ENCODE results near the gene NEUROD2. TPM values are rescaled to one million over a fixed set of nuclear protein-coding genes. Genes with fewer than 3 reads are reported as not detected.

Gene NEUROD2
- total RNA-seq, 4 donors from 2014 or later, result 0.06 TPM; not detected in 3

DNA sequence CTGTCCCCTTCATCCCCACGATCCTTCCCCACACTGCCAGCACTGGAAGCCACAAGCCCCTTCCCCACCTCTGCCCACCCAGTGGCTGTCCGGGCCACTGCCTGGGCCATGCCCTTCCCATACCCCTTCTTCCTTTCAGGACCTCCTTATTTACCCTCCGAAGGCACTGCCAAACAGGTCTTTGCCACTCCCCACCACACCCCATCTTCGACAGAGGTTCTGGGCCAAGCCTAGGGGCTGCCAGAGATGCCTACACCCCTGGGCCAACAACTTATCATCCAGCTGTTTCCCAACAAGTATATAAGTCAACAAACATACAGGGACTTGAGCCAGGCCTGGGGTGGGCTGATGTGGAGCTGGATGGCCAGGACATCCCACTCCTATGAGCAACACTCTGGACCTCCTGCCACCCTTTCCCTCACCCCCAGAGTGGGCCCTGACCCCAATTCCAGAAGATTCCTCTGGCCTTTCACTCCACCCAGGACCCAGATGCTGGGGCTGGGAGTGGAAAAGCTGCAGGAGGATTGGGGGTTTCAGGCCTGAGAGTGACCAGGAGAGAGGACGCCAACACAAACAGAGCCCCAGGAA, 17.6 kb upstream of the NEUROD2 start:
- ATAC-seq (ENCODE audit: low FRiP score) (no peak), DNase-seq (ENCODE audit: low spot score) (no peak)
- TF ChIP-seq, protein P1, sequence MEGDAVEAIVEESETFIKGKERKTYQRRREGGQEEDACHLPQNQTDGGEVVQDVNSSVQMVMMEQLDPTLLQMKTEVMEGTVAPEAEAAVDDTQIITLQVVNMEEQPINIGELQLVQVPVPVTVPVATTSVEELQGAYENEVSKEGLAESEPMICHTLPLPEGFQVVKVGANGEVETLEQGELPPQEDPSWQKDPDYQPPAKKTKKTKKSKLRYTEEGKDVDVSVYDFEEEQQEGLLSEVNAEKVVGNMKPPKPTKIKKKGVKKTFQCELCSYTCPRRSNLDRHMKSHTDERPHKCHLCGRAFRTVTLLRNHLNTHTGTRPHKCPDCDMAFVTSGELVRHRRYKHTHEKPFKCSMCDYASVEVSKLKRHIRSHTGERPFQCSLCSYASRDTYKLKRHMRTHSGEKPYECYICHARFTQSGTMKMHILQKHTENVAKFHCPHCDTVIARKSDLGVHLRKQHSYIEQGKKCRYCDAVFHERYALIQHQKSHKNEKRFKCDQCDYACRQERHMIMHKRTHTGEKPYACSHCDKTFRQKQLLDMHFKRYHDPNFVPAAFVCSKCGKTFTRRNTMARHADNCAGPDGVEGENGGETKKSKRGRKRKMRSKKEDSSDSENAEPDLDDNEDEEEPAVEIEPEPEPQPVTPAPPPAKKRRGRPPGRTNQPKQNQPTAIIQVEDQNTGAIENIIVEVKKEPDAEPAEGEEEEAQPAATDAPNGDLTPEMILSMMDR (IDR thresholded peaks at IDR 0.05), result no peak

DNA sequence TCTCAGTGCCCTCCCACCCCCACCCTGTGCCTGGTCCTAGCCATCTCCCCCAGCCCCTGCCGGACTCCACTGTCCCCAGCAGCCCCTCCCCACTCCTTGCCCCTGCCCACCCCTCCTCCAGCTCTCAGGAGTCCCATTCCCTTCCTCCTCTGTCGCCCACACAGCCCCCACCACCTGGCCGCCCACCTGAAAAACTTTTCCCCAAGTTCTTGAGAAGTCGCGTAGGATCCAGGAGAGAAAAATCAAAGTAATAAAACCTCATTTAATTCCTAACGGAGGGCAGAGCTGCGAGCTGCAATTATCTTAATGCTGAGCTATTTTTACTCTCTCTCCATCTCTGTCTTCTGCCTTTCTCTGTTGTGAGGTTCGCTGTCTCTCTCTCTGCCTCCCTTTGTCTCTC, 16.6 kb upstream of the NEUROD2 start:
- DNase-seq (ENCODE audit: low spot score) (no peak), ATAC-seq (ENCODE audit: low FRiP score) (no peak)
- TF ChIP-seq, protein P1 (IDR thresholded peaks at IDR 0.05), result no peak

DNA sequence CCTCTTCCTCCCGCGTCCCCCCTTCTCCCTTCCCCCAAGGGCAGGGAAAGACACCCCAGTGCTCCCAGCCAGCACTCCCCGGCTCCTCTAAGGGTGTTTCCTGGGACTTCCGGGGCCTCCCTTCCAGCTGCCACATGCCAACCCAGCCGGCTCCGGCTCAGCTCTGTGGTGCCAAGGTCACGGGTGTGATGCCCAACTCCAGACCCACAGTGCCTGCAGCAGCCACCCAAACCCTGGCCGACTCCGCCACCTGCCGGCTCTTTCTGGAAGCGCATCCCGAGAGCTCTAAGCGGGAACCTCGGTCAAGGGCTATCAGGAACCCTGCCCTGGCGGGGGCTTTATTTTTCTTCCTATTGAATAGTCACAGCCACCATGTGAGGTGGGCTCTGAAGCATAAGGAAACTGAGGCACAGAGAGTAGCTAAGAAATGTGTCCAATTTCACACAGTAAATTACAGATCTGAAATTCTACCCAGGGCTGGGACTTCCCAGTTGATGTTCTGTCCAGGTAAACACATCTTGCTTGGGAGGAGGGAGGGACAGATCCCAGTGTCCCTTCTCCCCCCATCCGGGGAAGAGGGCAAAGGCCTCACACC, 15.7 kb upstream of the NEUROD2 start:
- ATAC-seq (ENCODE audit: low FRiP score) (peak; percentile 21), DNase-seq (ENCODE audit: low spot score) (peak; percentile 87)
- TF ChIP-seq, protein P1 (IDR thresholded peaks at IDR 0.05), result peak in 1 of 3 donors; percentile 68

DNA sequence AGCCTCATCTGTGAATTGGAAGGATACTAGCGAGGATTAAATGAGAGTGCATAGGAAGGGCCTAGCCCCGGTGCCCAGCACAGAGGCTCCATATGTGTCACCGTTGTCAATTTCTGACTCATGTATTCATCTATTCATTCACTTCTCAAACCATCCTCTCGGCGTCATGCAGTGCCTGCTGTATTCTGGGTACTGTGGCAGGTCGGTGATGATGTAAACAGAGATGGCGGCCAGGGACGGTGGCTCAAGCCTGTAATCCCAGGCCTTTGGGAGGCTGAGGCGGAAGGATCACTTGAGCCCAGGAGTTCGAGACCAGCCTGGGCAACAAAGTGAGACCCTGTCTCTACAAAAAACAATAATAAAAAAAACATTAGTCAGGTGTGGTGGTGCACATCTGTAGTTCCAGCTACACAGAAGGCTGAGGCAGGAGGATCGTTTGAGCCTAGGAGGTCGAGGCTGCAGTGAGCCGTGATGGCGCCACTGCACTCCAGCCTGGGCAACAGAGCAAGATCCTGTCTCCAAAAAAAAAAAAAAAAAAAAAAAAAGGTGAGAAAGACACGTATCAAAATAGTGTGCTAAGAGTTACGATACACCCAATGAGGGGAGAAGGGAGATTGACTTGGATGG, 14.8 kb upstream of the NEUROD2 start:
- TF ChIP-seq, protein P1 (IDR thresholded peaks at IDR 0.05), result no peak
- no peak for ATAC-seq (ENCODE audit: low FRiP score)
- no peak for DNase-seq (ENCODE audit: low spot score)

DNA sequence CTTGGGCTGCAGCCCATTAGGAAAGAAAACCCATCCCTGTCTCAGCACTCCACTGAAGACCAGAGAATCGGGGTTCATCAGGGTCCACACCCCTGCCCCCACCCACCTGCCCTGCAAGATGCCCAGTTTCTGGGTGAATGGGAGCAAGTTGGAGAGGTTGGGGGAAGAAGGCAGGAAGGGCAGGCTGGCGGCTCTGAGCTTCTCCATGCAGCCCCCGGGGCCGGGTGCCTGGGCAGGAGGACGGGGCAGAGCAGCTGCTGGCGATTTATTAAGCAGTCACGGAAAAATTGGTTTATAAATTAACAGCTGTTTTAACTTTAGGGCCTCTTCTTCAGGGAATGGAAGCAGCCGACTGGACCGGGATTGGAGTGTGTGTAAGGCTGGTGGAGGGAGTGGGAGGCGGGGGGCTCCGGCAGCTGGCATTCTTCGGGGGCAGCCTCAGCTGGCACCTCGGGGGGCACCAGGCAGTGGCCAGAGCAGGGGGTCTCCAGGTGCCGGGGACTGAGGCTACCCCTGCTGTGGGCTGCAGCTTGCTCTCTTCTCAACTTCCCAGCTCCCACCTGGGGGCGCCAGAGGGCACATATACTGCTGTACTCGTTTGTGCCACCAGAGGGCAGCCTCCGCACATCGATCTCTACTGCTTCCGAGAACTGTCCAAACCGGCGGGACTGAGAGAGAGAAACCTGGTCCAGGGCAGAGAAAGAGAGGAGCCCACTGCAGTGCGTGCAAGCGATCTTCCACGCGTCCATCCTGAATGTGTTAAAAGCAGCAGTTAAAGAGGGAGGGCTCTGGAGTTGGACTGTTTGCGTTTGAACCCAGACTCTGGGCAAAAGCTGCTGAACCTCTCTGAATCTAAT, 14.0 kb upstream of the NEUROD2 start:
- TF ChIP-seq, protein P1 (IDR thresholded peaks at IDR 0.05), result peak in 2 of 3 donors; percentile 68 to 99
- ATAC-seq (ENCODE audit: low FRiP score), result peak; percentile 79

DNA sequence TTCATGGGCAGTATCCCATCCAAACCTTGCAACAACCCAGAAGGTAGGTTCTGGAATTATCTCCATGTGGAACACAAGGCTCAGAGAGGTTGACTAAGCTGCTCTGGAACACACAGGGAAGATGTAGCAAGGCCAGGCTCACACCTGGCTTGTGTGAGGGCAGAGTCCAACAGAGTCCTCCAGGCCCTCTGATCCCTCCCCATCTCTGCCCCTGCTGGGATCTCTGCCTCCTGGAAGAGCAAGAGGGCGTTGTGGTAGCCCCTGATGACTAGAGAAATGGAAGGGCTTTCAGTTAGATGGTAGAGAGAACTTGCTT, 12.0 kb upstream of the NEUROD2 start:
- no peak for DNase-seq (ENCODE audit: low spot score)
- no peak for ATAC-seq (ENCODE audit: low FRiP score)
- TF ChIP-seq, protein P1 (IDR thresholded peaks at IDR 0.05), result no peak

More for the DNA sequence above, 14.0 kb upstream of the NEUROD2 start:
- DNase-seq (ENCODE audit: low spot score), result peak; percentile 95
